Panc1 (cell line): ENCODE data around the gene LRMDA. TPM values are rescaled to one million over a fixed set of nuclear protein-coding genes. Genes with fewer than 3 reads are reported as not detected.

Experiments used
- ATAC-seq: fragments of 200-7000 bp; cut with Tn5 transposase; 2 replicates; pipeline ENCODE4 v1.9.1; 2020; ENCODE audit warnings: mild to moderate bottlenecking, moderate library complexity
- BruUV-seq: library from RNA; stranded (reverse); fragments of 400-500 nt; replicated peaks from 2 replicates; lab custom pipeline; 2021; lab: Mats Ljungman, UMichigan
- CTCF ChIA-PET: fragments of 300-600 bp; sonication (Branson Sonifier 250); formaldehyde crosslinking; loops from one replicate; lab custom pipeline; 2022; ENCODE audit warnings: antibody characterized with exemption; lab: Charles Lee
- POLR2A ChIA-PET: fragments of 300-600 bp; sonication (Branson Sonifier 250); formaldehyde crosslinking; loops from one replicate; lab custom pipeline; 2022; ENCODE audit warnings: antibody characterized with exemption; lab: Charles Lee
- DNase-seq: peaks from one replicate; pipeline ENCODE4 v3.0.0-alpha.2; 2010; ENCODE audit warnings: low read depth, low spot score
- H3K27ac ChIP-seq: 2 replicates; pipeline ENCODE4 v1.5.1; 2011; ENCODE audit warnings: mild to moderate bottlenecking, low read length, inconsistent platforms
- H3K27me3 ChIP-seq: fragments of 200-500 bp; sonication (Bioruptor generic); 2 replicates; pipeline ENCODE4 v1.6.0; 2014; ENCODE audit warnings: low read length, inconsistent platforms; ENCODE audit not compliant: control insufficient read depth, insufficient read depth
- H3K36me3 ChIP-seq: fragments of 200-500 bp; sonication (Bioruptor generic); 2 replicates; pipeline ENCODE4 v1.5.1; 2014; ENCODE audit warnings: inconsistent platforms, mild to moderate bottlenecking, low read length, moderate library complexity; ENCODE audit not compliant: control insufficient read depth, insufficient read depth
- H3K4me1 ChIP-seq: 2 replicates; pipeline ENCODE4 v1.5.1; 2011; ENCODE audit warnings: inconsistent platforms, mild to moderate bottlenecking, low read length, moderate library complexity; ENCODE audit not compliant: control insufficient read depth, insufficient read depth
- H3K4me3 ChIP-seq, 2 experiments: 2 replicates each; pipeline ENCODE4 v1.5.1; 2011 to 2012; ENCODE audit warnings: low read depth in 2 of 2, low read length in 2 of 2, mild to moderate bottlenecking in 2 of 2, inconsistent platforms in 1 of 2, moderate library complexity in 1 of 2
- H3K9me3 ChIP-seq: fragments of 200-500 bp; sonication (Bioruptor generic); 2 replicates; pipeline ENCODE4 v1.5.1; 2014; ENCODE audit warnings: low read depth, mild to moderate bottlenecking, inconsistent platforms, low read length, moderate library complexity; ENCODE audit not compliant: control insufficient read depth, insufficient read depth
- POLR2AphosphoS5 ChIP-seq: IDR thresholded peaks from 2 replicates; pipeline ENCODE4 v1.6.1; 2012; ENCODE audit warnings: mild to moderate bottlenecking, low read depth, low read length, moderate library complexity
- SIN3A ChIP-seq: IDR thresholded peaks from 2 replicates; pipeline ENCODE4 v1.6.1; 2012; ENCODE audit warnings: low read depth, mild to moderate bottlenecking, low read length, moderate library complexity, borderline replicate concordance; ENCODE audit not compliant: insufficient read depth
- TCF7L2 ChIP-seq: IDR thresholded peaks from 2 replicates; pipeline ENCODE4 v1.6.1; 2011; ENCODE audit warnings: mild to moderate bottlenecking, low read depth, low read length, inconsistent platforms
- in situ Hi-C: cut with HindIII; loops from 2 replicates; pipeline ENCODE4 v1.10.0; 2016; ENCODE audit warnings: low sequenced_read_pairs, low pct_unique_long_range_greater_than_20kb
- intact Hi-C: fragments of 100-400 bp; cut with micrococcal nuclease; formaldehyde crosslinking; loops from one replicate; pipeline ENCODE4 v1.10.0; 2022; ENCODE audit not compliant: unreplicated experiment
- total RNA-seq: library from RNA; stranded (reverse); gene quantifications from one replicate; pipeline ENCODE4 v1.2.1, GENCODE V29; 2021; ENCODE audit not compliant: unreplicated experiment
- TF ChIP-seq, protein P1 (sequence below), 2 experiments: IDR thresholded peaks; 2 replicates each; pipeline ENCODE4 v1.6.1; 2011 to 2012; ENCODE audit warnings: low read depth in 2 of 2, control low read depth in 1 of 2, low read length in 1 of 2, mild to moderate bottlenecking in 1 of 2, moderate library complexity in 1 of 2; ENCODE audit not compliant: insufficient read depth in 1 of 2
- TF ChIP-seq, protein P2 (sequence below): fragments of 450-650 bp; IDR thresholded peaks from 2 replicates; pipeline ENCODE4 v1.5.1; 2017; ENCODE audit warnings: mild to moderate bottlenecking

LRMDA gene
- total RNA-seq, 1 experiment from 2014 or later: 1.2 TPM

DNA sequence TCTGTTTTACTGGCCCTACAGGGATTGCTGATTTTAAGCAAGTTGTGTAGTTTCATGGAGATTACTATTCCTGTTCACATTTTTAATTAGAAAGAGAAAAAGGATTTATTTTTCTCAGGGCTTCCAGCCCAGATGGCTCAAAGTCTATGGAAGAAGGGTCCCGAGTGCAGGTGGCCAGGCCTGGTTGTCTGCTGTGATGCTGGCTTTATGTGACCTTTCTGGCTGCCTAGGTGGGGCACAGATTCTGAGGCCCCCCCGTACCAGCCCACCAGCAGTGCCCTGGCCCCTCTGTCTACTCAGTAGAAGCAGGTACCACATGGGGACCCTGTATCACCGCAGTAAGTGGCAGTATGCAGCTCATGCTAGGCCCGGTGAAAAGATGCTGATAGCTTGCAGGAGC lies 426.5 kb downstream of the LRMDA start:
- DNase-seq: no peak
- H3K4me1 ChIP-seq: no peaks in the 10 kb centered on the region
- ATAC-seq: no peak
- ChIA-PET POLR2A (no interaction called here), CTCF (no interaction called here)
- no TSS peak for BruUV-seq
- in situ Hi-C loops: no loop called here
- no peaks in the 10 kb centered on the region for H3K9me3 ChIP-seq
- H3K36me3 ChIP-seq: no peaks in the 10 kb centered on the region
- H3K27me3 ChIP-seq: no peaks in the 10 kb centered on the region
- intact Hi-C loops: no loop called here
- TF ChIP-seq SIN3A: no peak
- no peak overlapping the region for H3K4me3 ChIP-seq
- no peak overlapping the region for H3K27ac ChIP-seq

DNA sequence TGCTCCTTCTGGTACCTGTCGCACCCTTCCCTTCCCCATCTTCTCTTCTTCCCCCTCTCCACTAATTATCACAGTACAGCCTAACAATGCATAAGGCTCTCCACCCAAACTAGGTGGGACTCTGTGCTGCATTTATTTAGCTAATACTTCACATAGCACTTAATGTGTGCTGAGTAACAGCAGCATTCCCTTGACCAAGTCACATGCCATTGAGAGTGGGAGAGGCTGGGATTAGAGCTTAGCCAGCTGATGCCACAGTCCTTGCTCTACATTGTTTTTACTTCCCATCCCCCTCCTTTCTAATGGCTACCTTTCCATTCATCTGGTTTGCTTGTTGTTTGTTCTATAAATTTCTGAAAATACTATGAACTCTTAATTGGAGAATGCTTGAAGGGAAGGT lies 426.9 kb downstream of the LRMDA start:
- Histone ChIP-seq H3K9me3 (no peaks in the 10 kb centered on the region), H3K4me1 (no peaks in the 10 kb centered on the region), H3K4me3 (no peak overlapping the region), H3K36me3 (no peaks in the 10 kb centered on the region), H3K27me3 (no peaks in the 10 kb centered on the region; the same call in 1 of the 2 replicates), H3K27ac (no peak overlapping the region)
- DNase-seq (no peak), ATAC-seq (no peak)
- TF ChIP-seq SIN3A (no peak), POLR2AphosphoS5 (no peak), TCF7L2 (no peak)
- TF ChIP-seq, protein P1, sequence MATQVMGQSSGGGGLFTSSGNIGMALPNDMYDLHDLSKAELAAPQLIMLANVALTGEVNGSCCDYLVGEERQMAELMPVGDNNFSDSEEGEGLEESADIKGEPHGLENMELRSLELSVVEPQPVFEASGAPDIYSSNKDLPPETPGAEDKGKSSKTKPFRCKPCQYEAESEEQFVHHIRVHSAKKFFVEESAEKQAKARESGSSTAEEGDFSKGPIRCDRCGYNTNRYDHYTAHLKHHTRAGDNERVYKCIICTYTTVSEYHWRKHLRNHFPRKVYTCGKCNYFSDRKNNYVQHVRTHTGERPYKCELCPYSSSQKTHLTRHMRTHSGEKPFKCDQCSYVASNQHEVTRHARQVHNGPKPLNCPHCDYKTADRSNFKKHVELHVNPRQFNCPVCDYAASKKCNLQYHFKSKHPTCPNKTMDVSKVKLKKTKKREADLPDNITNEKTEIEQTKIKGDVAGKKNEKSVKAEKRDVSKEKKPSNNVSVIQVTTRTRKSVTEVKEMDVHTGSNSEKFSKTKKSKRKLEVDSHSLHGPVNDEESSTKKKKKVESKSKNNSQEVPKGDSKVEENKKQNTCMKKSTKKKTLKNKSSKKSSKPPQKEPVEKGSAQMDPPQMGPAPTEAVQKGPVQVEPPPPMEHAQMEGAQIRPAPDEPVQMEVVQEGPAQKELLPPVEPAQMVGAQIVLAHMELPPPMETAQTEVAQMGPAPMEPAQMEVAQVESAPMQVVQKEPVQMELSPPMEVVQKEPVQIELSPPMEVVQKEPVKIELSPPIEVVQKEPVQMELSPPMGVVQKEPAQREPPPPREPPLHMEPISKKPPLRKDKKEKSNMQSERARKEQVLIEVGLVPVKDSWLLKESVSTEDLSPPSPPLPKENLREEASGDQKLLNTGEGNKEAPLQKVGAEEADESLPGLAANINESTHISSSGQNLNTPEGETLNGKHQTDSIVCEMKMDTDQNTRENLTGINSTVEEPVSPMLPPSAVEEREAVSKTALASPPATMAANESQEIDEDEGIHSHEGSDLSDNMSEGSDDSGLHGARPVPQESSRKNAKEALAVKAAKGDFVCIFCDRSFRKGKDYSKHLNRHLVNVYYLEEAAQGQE (IDR thresholded peaks at IDR 0.05; ENCODE audit: insufficient read depth in 1 of 2, low read depth in 2 of 2, low read length in 1 of 2): no peak
- TF ChIP-seq, protein P2, sequence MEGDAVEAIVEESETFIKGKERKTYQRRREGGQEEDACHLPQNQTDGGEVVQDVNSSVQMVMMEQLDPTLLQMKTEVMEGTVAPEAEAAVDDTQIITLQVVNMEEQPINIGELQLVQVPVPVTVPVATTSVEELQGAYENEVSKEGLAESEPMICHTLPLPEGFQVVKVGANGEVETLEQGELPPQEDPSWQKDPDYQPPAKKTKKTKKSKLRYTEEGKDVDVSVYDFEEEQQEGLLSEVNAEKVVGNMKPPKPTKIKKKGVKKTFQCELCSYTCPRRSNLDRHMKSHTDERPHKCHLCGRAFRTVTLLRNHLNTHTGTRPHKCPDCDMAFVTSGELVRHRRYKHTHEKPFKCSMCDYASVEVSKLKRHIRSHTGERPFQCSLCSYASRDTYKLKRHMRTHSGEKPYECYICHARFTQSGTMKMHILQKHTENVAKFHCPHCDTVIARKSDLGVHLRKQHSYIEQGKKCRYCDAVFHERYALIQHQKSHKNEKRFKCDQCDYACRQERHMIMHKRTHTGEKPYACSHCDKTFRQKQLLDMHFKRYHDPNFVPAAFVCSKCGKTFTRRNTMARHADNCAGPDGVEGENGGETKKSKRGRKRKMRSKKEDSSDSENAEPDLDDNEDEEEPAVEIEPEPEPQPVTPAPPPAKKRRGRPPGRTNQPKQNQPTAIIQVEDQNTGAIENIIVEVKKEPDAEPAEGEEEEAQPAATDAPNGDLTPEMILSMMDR: no peak
- CTCF ChIA-PET: no interaction called here
- no TSS peak for BruUV-seq
- POLR2A ChIA-PET: no interaction called here
- intact Hi-C loops: no loop called here
- in situ Hi-C loops: no loop called here

- in situ Hi-C loops: no loop called here
These were observed 427.7 kb downstream of the LRMDA start for GRCh38 chr10:75859141-75859540.

More at GRCh38 chr10:75859141-75859540, 427.7 kb downstream of the LRMDA start:
- H3K27me3 ChIP-seq: no peaks in the 10 kb centered on the region; the same call in 1 of the 2 replicates
- no peaks in the 10 kb centered on the region for H3K36me3 ChIP-seq
- no peak for ATAC-seq
- no peak overlapping the region for H3K4me3 ChIP-seq
- intact Hi-C loops: no loop called here
- BruUV-seq: no TSS peak
- CTCF ChIA-PET: no interaction called here
- no peaks in the 10 kb centered on the region for H3K9me3 ChIP-seq
- POLR2A ChIA-PET: no interaction called here
- DNase-seq: no peak
- no peaks in the 10 kb centered on the region for H3K4me1 ChIP-seq
- TF ChIP-seq POLR2AphosphoS5: no peak
- TF ChIP-seq, protein P2: no peak
- TF ChIP-seq SIN3A: no peak
- no peak for TF ChIP-seq TCF7L2
- no peak overlapping the region for H3K27ac ChIP-seq
